HL-60 (cell line): ENCODE measurements around the gene MAK.
"Not testable (repeated sequence)": the region's sequence is repeated elsewhere in the genome, so short reads cannot be mapped to it uniquely, and the experiment has no call there.

ENCODE experiments used
- DNase-seq, 2 experiments: peaks; one replicate each; pipeline ENCODE4 v3.0.0-alpha.2; 2010 to 2020; ENCODE audit warnings: low read depth in 1 of 2, low spot score in 1 of 2
- H3K27ac ChIP-seq: fragments of 250-450 bp; sonication (Bioruptor Pico); replicated peaks from 2 replicates; pipeline ENCODE4 v1.5.1; 2020; ENCODE audit warnings: mild to moderate bottlenecking, moderate library complexity
- H3K27me3 ChIP-seq: fragments of 250-450 bp; sonication (Bioruptor Pico); 2 replicates; pipeline ENCODE4 v1.5.1; 2021; ENCODE audit warnings: mild to moderate bottlenecking, moderate library complexity; ENCODE audit not compliant: insufficient read depth, poor library complexity, severe bottlenecking
- H3K4me3 ChIP-seq: replicated peaks from 2 replicates; pipeline ENCODE4 v1.5.1; 2011; ENCODE audit warnings: mild to moderate bottlenecking, control low read depth, low read length; ENCODE audit not compliant: insufficient read depth
- CTCF ChIP-seq: IDR thresholded peaks from one replicate; pipeline ENCODE4 v1.5.1; 2011; ENCODE audit warnings: low read length, control low read depth, inconsistent platforms; ENCODE audit not compliant: insufficient read depth
- GABPA ChIP-seq: IDR thresholded peaks from 2 replicates; pipeline ENCODE4 v1.6.1; 2012; ENCODE audit warnings: low read depth
- POLR2AphosphoS5 ChIP-seq: IDR thresholded peaks from 2 replicates; pipeline ENCODE4 v1.6.1; 2012; ENCODE audit warnings: low read depth
- SPI1 ChIP-seq: IDR thresholded peaks from 2 replicates; pipeline ENCODE4 v1.6.1; 2012; ENCODE audit warnings: low read depth, mild to moderate bottlenecking, borderline replicate concordance
- TF ChIP-seq, protein P1 (sequence below): IDR thresholded peaks from 2 replicates; pipeline ENCODE4 v1.6.1; 2012; ENCODE audit warnings: low read depth; ENCODE audit not compliant: insufficient replicate concordance

Gene MAK

DNA sequence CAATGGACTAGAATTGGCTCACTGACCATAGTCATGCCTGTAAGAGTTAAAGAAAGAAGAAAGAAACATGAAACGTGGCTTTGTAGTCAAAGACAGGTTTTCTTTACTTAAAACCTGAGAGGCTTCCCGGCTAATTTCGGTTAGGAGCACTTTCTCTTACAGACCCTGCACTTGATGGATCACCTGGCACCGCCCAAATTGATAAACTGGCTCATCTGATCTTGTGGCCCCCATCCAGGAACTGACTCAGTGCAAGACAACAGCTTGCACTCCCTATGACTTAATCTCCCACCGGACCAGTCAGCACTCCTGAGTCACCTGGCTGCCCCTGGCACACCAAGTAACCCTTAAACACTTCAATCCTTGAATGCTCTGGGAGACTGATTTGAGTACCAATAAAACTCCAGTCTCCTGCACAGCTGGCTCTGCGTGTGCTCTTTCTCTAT is 78.4 kb downstream of the MAK start:
- H3K27me3 ChIP-seq: no peaks in the 10 kb centered on the region
- DNase-seq: no peak
- no peak overlapping the region for H3K27ac ChIP-seq
- TF ChIP-seq CTCF (no peak), GABPA (no peak), SPI1 (no peak), POLR2AphosphoS5 (no peak)
- TF ChIP-seq, protein P1, sequence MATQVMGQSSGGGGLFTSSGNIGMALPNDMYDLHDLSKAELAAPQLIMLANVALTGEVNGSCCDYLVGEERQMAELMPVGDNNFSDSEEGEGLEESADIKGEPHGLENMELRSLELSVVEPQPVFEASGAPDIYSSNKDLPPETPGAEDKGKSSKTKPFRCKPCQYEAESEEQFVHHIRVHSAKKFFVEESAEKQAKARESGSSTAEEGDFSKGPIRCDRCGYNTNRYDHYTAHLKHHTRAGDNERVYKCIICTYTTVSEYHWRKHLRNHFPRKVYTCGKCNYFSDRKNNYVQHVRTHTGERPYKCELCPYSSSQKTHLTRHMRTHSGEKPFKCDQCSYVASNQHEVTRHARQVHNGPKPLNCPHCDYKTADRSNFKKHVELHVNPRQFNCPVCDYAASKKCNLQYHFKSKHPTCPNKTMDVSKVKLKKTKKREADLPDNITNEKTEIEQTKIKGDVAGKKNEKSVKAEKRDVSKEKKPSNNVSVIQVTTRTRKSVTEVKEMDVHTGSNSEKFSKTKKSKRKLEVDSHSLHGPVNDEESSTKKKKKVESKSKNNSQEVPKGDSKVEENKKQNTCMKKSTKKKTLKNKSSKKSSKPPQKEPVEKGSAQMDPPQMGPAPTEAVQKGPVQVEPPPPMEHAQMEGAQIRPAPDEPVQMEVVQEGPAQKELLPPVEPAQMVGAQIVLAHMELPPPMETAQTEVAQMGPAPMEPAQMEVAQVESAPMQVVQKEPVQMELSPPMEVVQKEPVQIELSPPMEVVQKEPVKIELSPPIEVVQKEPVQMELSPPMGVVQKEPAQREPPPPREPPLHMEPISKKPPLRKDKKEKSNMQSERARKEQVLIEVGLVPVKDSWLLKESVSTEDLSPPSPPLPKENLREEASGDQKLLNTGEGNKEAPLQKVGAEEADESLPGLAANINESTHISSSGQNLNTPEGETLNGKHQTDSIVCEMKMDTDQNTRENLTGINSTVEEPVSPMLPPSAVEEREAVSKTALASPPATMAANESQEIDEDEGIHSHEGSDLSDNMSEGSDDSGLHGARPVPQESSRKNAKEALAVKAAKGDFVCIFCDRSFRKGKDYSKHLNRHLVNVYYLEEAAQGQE: no peak
- H3K4me3 ChIP-seq: no peak overlapping the region

- Histone ChIP-seq H3K27ac (no peak overlapping the region), H3K27me3 (no peaks in the 10 kb centered on the region), H3K4me3 (no peak overlapping the region)
- TF ChIP-seq SPI1 (no peak), CTCF (peak; percentile 47), GABPA (no peak)
- peak; percentile 24 to 30 for DNase-seq
These were observed 79.0 kb downstream of the MAK start for GRCh38 chr6:10759312-10759839.

DNA sequence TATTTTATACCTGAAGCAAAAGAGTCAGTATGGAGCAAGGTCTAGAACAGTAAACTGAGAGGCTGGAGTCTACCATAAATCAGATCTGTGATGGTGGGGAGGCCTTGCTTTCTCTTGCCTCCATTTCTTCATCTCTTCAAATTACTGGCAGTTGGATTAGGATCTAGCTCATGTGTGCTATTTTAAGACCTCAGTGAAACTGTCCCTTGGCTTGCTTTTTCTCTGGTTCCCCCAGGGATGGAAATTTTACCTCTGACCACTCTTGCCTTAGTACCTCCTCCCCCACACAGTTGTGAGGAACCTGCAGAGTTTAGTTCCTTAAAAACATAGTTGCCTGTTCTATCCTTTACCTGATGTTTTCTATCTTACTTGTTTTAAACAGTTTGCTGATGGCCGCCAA is 82.3 kb downstream of the MAK start:
- peak in 1 of 2 experiments; percentile 10 for DNase-seq
- no peak overlapping the region for H3K27ac ChIP-seq
- TF ChIP-seq CTCF (no peak), SPI1 (no peak), POLR2AphosphoS5 (no peak), GABPA (no peak)
- TF ChIP-seq, protein P1: no peak
- no peak overlapping the region for H3K4me3 ChIP-seq
- no peaks in the 10 kb centered on the region for H3K27me3 ChIP-seq

GRCh38 chr6:10751757-10752156 is 86.6 kb downstream of the MAK start:
- not testable (repeated sequence) for H3K27ac ChIP-seq, H3K27me3 ChIP-seq, H3K4me3 ChIP-seq, DNase-seq

DNA sequence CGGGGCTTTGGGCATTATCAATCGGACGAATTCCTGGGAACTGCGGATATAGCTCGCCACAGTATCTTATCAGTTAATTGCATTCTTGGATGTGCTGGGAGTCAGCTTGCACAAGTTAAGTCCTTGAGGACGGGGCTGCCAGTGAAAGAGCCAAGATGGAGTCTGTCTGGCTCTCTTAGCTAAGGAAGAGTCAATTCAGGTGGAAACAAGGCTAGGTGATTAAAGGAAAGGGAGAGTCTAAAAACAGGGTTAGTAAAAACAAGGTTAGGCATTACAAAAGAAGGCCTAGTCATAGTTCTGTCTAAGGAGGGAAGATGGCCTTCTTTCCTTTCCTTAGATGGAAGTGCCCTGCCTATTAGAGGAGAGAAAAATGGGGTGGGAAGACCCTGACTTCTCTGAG is 87.8 kb downstream of the MAK start:
- not testable (repeated sequence) for H3K4me3 ChIP-seq, H3K27me3 ChIP-seq, H3K27ac ChIP-seq, DNase-seq
